D721Med (cell line): ENCODE results near the gene DOCK1.

Source experiments
- DNase-seq: peaks from one replicate; pipeline ENCODE4 v3.0.0; 2011; ENCODE audit warnings: low spot score; ENCODE audit not compliant: insufficient read length
- FAIRE-seq: peaks from 2 replicates; lab custom pipeline; 2011; peaks lifted over from hg19 to GRCh38; lab: Jason Lieb, UNC
- TF ChIP-seq, protein P1 (sequence below): IDR thresholded peaks from 2 replicates; pipeline ENCODE4 v1.5.1; 2012; ENCODE audit warnings: mild to moderate bottlenecking, control low read depth; ENCODE audit not compliant: insufficient read depth; ENCODE audit errors: missing control alignments

DOCK1 gene

DNA sequence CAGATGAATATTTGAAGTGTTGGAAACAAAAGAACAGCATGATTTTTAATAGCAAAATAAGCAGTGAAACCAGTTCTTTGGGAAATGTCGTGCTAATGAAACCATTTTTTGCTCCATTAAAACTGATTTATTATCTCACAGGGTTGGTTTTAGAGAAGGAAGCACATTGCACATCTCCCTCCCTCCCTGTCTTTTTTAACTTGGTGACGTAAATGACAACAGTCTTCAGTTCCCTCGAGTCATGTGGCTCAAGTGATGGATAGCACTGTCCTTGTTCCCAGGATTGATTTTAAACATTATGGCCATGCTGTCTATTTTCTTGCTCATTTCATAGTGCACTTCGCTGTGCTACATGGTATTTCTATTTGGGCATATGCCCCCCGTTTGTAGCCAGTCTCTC, 105.9 kb downstream of the DOCK1 start:
- FAIRE-seq (no peak), DNase-seq (no peak)
- TF ChIP-seq, protein P1, sequence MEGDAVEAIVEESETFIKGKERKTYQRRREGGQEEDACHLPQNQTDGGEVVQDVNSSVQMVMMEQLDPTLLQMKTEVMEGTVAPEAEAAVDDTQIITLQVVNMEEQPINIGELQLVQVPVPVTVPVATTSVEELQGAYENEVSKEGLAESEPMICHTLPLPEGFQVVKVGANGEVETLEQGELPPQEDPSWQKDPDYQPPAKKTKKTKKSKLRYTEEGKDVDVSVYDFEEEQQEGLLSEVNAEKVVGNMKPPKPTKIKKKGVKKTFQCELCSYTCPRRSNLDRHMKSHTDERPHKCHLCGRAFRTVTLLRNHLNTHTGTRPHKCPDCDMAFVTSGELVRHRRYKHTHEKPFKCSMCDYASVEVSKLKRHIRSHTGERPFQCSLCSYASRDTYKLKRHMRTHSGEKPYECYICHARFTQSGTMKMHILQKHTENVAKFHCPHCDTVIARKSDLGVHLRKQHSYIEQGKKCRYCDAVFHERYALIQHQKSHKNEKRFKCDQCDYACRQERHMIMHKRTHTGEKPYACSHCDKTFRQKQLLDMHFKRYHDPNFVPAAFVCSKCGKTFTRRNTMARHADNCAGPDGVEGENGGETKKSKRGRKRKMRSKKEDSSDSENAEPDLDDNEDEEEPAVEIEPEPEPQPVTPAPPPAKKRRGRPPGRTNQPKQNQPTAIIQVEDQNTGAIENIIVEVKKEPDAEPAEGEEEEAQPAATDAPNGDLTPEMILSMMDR: no peak

DNA sequence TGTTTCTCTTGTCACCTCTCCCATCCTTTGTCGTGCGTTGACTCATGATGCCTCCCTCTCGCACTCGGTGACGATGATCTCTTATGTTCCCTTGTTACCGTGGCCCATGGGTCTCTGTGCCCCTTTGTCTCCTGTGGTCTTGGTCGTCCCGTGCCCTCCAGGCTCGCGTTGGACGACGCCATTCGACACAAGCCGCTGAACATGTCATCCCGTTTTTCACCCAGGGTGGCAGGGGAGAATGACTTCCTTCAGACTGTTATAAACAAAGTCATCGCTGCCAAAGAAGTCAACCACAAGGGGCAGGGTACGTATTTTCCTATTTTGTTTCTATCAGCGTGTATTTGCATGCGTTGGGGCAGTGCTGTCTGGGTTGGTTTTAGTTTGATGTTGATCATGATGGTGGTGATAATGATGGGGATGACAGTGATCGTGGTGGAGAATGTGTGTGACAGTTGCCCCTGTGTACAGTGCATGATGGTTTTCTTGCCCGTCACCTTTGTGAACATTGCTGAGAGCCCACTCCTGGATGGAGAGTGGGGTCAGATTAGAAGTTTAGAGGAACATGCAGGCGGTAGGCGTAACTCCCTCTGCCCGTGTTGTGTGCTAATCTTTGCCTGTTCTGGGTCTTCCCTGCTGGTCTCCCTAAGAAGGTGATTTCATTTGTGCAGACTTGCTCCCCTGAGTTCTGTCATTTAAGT, 107.0 kb downstream of the DOCK1 start:
- TF ChIP-seq, protein P1: no peak
- no peak for FAIRE-seq
- no peak for DNase-seq

DNA sequence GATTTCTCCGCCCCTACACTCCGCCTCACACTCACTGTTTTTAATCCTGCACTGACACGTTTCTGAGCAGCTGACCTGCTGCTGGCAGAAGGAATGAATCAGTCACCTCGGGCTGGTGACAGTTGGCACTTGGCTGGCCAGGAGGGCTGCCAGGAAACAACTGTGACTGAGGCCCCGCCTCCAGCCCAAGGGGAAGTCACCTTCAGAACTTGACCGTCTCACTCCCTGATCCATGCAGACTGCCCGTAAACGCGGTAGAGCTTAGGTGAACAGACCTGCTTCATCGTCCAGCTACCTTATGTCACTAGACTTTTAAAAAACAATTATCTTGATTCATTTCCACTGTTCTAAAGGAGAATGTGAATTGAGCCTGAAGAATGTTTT, 107.5 kb downstream of the DOCK1 start:
- FAIRE-seq (no peak), DNase-seq (no peak)
- TF ChIP-seq, protein P1: no peak

- no peak for FAIRE-seq
- TF ChIP-seq, protein P1: no peak
- DNase-seq: no peak
These were observed 108.0 kb downstream of the DOCK1 start for GRCh38 chr10:127013211-127013656.

GRCh38 chr10:127013691-127014473, 108.7 kb downstream of the DOCK1 start:
- FAIRE-seq: no peak
- TF ChIP-seq, protein P1: no peak
- no peak for DNase-seq

DNA sequence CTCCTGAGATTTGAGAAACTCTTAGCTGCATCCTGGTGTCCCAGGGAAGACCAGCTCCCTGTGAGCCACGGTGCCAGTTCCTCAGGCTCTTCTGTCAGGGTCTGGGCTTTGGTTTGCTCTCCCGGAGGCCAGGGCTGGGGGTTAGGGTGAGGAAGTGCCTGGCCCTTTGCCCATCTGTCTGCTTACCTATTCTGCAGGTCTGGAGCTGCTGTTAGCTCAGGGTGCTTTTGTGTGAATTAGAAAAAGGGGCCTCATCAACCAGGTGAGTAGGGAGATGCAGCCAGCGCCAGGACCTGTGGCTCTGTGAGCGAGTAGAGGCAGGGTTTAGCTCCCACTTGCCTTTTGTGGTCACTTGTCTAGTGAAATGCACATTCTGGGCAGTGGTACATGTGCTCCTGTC, 109.4 kb downstream of the DOCK1 start:
- no peak for FAIRE-seq
- TF ChIP-seq, protein P1: no peak
- DNase-seq: no peak

- DNase-seq: no peak
- FAIRE-seq: no peak
- TF ChIP-seq, protein P1: no peak
These were observed 110.1 kb downstream of the DOCK1 start for GRCh38 chr10:127015373-127015772.
